WTC11 (cell line): Measurements from ENCODE around the gene GPR61. TPM values are rescaled to one million over a fixed set of nuclear protein-coding genes. Genes with fewer than 3 reads are reported as not detected.

ENCODE experiments used
- ATAC-seq: fragments of 200-7000 bp; cut with Tn5 transposase; 2 replicates; pipeline ENCODE4 v1.10.0; 2021; ENCODE audit warnings: mild to moderate bottlenecking, moderate library complexity
- CTCF ChIA-PET: fragments of 300-600 bp; sonication (Branson Sonifier 250); formaldehyde crosslinking; loops from one replicate; lab custom pipeline; 2021; ENCODE audit warnings: antibody characterized with exemption; lab: Charles Lee
- POLR2A ChIA-PET: fragments of 350-600 bp; sonication (Branson Sonifier 250); formaldehyde crosslinking; loops from one replicate; lab custom pipeline; 2021; ENCODE audit warnings: antibody characterized with exemption; lab: Charles Lee
- DNase-seq: peaks from one replicate; pipeline ENCODE4 v3.0.0; 2021; ENCODE audit warnings: low spot score
- H3K27ac Mint-ChIP-seq: 2 replicates; pipeline ENCODE4 v1.8.0; 2021; ENCODE audit warnings: mixed read lengths
- H3K27me3 Mint-ChIP-seq: 2 replicates; pipeline ENCODE4 v1.8.0; 2021; ENCODE audit warnings: low read depth, mild to moderate bottlenecking, moderate library complexity, mixed read lengths
- H3K36me3 Mint-ChIP-seq: 2 replicates; pipeline ENCODE4 v1.8.0; 2021; ENCODE audit warnings: mixed read lengths
- H3K4me1 Mint-ChIP-seq: 2 replicates; pipeline ENCODE4 v1.8.0; 2022; ENCODE audit warnings: mixed read lengths
- H3K4me3 Mint-ChIP-seq: 2 replicates; pipeline ENCODE4 v1.8.0; 2021; ENCODE audit warnings: mild to moderate bottlenecking, moderate library complexity, mixed read lengths
- H3K9me3 Mint-ChIP-seq: 2 replicates; pipeline ENCODE4 v1.8.0; 2021; ENCODE audit warnings: mixed read lengths
- CBFB ChIP-seq: sonication (generic); formaldehyde crosslinking; IDR thresholded peaks from 2 replicates; pipeline ENCODE4 v1.8.1; 2022; ENCODE audit warnings: mild to moderate bottlenecking, low read depth, missing genetic modification reagents
- CREB1 ChIP-seq: sonication (generic); formaldehyde crosslinking; IDR thresholded peaks from 2 replicates; pipeline ENCODE4 v1.8.0; 2023; ENCODE audit warnings: mild to moderate bottlenecking, missing genetic modification reagents
- GRHL2 ChIP-seq: fragments of 250-450 bp; sonication (Bioruptor Pico); IDR thresholded peaks from 2 replicates; pipeline ENCODE4 v1.8.0; 2022; ENCODE audit warnings: mild to moderate bottlenecking, moderate library complexity; ENCODE audit not compliant: insufficient replicate concordance, severe bottlenecking
- JAZF1 ChIP-seq: fragments of 250-450 bp; sonication (Bioruptor Pico); IDR thresholded peaks from 2 replicates; pipeline ENCODE4 v1.9.0; 2021; ENCODE audit warnings: moderate library complexity, mild to moderate bottlenecking, inconsistent platforms
- MLX ChIP-seq: sonication (generic); formaldehyde crosslinking; IDR thresholded peaks from 2 replicates; pipeline ENCODE4 v1.8.1; 2023; ENCODE audit warnings: mild to moderate bottlenecking, missing genetic modification reagents, moderate library complexity
- MXD4 ChIP-seq: fragments of 250-450 bp; sonication (Bioruptor Pico); IDR thresholded peaks from 2 replicates; pipeline ENCODE4 v1.8.0; 2021; ENCODE audit warnings: mild to moderate bottlenecking, moderate library complexity, borderline replicate concordance
- NR1H2 ChIP-seq: sonication (generic); formaldehyde crosslinking; IDR thresholded peaks from 2 replicates; pipeline ENCODE4 v1.9.0; 2021; ENCODE audit warnings: mild to moderate bottlenecking, moderate library complexity, missing genetic modification reagents
- PRDM15 ChIP-seq: sonication (generic); formaldehyde crosslinking; IDR thresholded peaks from 2 replicates; pipeline ENCODE4 v1.8.0; 2022; ENCODE audit warnings: missing genetic modification reagents
- SMAD4 ChIP-seq: sonication (generic); formaldehyde crosslinking; IDR thresholded peaks from 2 replicates; pipeline ENCODE4 v1.8.0; 2022; ENCODE audit warnings: mild to moderate bottlenecking, missing genetic modification reagents
- SOX15 ChIP-seq: fragments of 250-450 bp; sonication (Bioruptor Pico); IDR thresholded peaks from 2 replicates; pipeline ENCODE4 v1.9.0; 2021; ENCODE audit warnings: mild to moderate bottlenecking
- ZNF263 ChIP-seq: sonication (generic); formaldehyde crosslinking; IDR thresholded peaks from 2 replicates; pipeline ENCODE4 v1.8.1; 2022; ENCODE audit warnings: low read depth, mild to moderate bottlenecking, moderate library complexity, missing genetic modification reagents
- ZNF281 ChIP-seq: sonication (generic); formaldehyde crosslinking; IDR thresholded peaks from 2 replicates; pipeline ENCODE4 v1.8.0; 2023; ENCODE audit warnings: mild to moderate bottlenecking, missing genetic modification reagents
- ZNF671 ChIP-seq: fragments of 250-450 bp; sonication (Bioruptor Pico); IDR thresholded peaks from 2 replicates; pipeline ENCODE4 v1.8.0; 2021; ENCODE audit warnings: mild to moderate bottlenecking
- total RNA-seq: library from RNA; stranded (reverse); gene quantifications from 3 replicates; pipeline ENCODE4 v1.2.3, GENCODE V29; 2021
- TF ChIP-seq, protein P1 (sequence below): sonication (generic); formaldehyde crosslinking; conservative IDR thresholded peaks from 2 replicates; pipeline ENCODE4 v1.8.1; 2023; ENCODE audit warnings: mild to moderate bottlenecking, low read depth, missing genetic modification reagents, moderate library complexity
- TF ChIP-seq, protein P2 (sequence below): fragments of 250-450 bp; sonication (Bioruptor Pico); IDR thresholded peaks from 2 replicates; pipeline ENCODE4 v1.9.0; 2021; ENCODE audit warnings: moderate library complexity, mild to moderate bottlenecking, inconsistent platforms, borderline replicate concordance
- TF ChIP-seq, protein P3 (sequence below): sonication (generic); formaldehyde crosslinking; conservative IDR thresholded peaks from 2 replicates; pipeline ENCODE4 v1.8.1; 2022; ENCODE audit warnings: mild to moderate bottlenecking, missing genetic modification reagents

The GPR61 gene
- total RNA-seq, 1 experiment from 2014 or later, result 0.42 TPM

- peaks cover 4% of the 10 kb centered on the region for H3K27me3 Mint-ChIP-seq
- H3K27ac Mint-ChIP-seq, result no peak overlapping the region
- TF ChIP-seq NR1H2 (CRISPR knock-in tag) (no peak), CREB1 (CRISPR knock-in tag) (no peak), MXD4 (CRISPR knock-in tag) (no peak), GRHL2 (CRISPR knock-in tag) (no peak), CBFB (CRISPR knock-in tag) (no peak), ZNF263 (no peak), ZNF671 (no peak), MLX (no peak), SOX15 (no peak)
- TF ChIP-seq, protein P1, sequence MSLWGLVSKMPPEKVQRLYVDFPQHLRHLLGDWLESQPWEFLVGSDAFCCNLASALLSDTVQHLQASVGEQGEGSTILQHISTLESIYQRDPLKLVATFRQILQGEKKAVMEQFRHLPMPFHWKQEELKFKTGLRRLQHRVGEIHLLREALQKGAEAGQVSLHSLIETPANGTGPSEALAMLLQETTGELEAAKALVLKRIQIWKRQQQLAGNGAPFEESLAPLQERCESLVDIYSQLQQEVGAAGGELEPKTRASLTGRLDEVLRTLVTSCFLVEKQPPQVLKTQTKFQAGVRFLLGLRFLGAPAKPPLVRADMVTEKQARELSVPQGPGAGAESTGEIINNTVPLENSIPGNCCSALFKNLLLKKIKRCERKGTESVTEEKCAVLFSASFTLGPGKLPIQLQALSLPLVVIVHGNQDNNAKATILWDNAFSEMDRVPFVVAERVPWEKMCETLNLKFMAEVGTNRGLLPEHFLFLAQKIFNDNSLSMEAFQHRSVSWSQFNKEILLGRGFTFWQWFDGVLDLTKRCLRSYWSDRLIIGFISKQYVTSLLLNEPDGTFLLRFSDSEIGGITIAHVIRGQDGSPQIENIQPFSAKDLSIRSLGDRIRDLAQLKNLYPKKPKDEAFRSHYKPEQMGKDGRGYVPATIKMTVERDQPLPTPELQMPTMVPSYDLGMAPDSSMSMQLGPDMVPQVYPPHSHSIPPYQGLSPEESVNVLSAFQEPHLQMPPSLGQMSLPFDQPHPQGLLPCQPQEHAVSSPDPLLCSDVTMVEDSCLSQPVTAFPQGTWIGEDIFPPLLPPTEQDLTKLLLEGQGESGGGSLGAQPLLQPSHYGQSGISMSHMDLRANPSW (CRISPR knock-in tag), result no peak
- H3K4me1 Mint-ChIP-seq, result peaks cover 9% of the 10 kb centered on the region
- ATAC-seq (no peak), DNase-seq (no peak)
- no peaks in the 10 kb centered on the region for H3K36me3 Mint-ChIP-seq
- H3K4me3 Mint-ChIP-seq, result no peak overlapping the region
- ChIA-PET POLR2A (no interaction called here), CTCF (interaction anchor here (7.3 to 16.4 kb wide), 2 partner anchors 9 to 41 kb away, joined by 60 to 740 read pairs; partner anchors contain the start of gene CYB561D1)
- H3K9me3 Mint-ChIP-seq, result no peaks in the 10 kb centered on the region
Measured at GRCh38 chr1:109535971-109536491, 3.6 kb upstream of the GPR61 start.

DNA sequence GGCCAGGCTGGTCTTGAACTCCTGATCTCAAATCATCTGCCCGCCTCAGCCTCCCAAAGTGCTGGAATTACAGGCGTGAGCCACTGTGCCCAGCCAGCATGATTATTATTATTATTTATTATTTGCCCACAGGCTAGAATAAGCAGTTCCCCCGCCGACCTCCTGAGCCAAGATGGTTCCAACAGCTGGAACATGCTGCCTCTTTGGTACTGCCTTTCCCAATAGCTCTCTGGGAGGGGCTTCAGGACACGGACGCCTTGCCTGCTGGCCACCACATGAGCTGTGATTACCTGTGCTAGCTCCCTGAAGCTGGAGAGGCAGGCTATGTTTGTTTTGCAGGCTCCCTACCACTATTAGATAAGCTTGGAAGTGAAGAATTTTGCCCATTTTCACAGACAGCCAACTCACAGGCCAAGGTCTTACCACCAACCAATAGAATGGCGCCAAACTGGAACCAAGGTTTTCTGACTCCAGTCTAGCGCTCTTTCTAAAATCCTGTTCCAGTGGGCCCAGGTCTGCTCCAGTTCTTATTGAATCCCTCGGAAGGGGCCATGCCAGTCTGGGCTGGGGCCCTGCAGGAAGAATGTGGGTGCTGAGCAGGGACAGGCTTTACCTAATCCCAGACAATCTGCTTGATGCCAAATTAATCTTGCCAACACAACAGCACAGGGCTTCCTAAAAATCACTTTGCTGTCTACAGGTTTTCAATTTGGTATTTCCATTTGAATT, 2.1 kb upstream of the GPR61 start:
- ChIA-PET POLR2A (interaction anchor here (2.1 kb wide), 1 partner anchor 11 kb away, joined by 5 read pairs; the partner anchor contains the start of gene GNAI3), CTCF (interaction anchor here (1.1 to 16.4 kb wide), 4 partner anchors 9 to 274 kb away, joined by 3 to 740 read pairs (median 6); partner anchors contain the start of gene CYB561D1)
- ATAC-seq, result 0 out of 2 replicates have a peak, but pooled peaks have one; percentile 8
- Mint-ChIP-seq H3K9me3 (no peaks in the 10 kb centered on the region), H3K27me3 (no peaks in the 10 kb centered on the region; the same call in 1 of the 2 replicates), H3K4me1 (peaks cover 7% of the 10 kb centered on the region)
- no peak for DNase-seq
- TF ChIP-seq NR1H2 (CRISPR knock-in tag) (no peak), SMAD4 (CRISPR knock-in tag) (no peak), ZNF281 (CRISPR knock-in tag) (no peak), JAZF1 (no peak), PRDM15 (peak; percentile 87), MLX (no peak)
- TF ChIP-seq, protein P2, sequence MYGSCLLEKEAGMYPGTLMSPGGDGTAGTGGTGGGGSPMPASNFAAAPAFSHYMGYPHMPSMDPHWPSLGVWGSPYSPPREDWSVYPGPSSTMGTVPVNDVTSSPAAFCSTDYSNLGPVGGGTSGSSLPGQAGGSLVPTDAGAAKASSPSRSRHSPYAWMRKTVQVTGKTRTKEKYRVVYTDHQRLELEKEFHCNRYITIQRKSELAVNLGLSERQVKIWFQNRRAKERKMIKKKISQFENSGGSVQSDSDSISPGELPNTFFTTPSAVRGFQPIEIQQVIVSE (CRISPR knock-in tag), result no peak
- TF ChIP-seq, protein P3, sequence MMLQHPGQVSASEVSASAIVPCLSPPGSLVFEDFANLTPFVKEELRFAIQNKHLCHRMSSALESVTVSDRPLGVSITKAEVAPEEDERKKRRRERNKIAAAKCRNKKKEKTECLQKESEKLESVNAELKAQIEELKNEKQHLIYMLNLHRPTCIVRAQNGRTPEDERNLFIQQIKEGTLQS (CRISPR knock-in tag), result no peak
- TF ChIP-seq, all 79 proteins: peak for 1
- H3K27ac Mint-ChIP-seq, result no peak overlapping the region
- no peak overlapping the region for H3K4me3 Mint-ChIP-seq
- no peaks in the 10 kb centered on the region for H3K36me3 Mint-ChIP-seq
